ENCODE data around the gene PLA2G2F.

DNA sequence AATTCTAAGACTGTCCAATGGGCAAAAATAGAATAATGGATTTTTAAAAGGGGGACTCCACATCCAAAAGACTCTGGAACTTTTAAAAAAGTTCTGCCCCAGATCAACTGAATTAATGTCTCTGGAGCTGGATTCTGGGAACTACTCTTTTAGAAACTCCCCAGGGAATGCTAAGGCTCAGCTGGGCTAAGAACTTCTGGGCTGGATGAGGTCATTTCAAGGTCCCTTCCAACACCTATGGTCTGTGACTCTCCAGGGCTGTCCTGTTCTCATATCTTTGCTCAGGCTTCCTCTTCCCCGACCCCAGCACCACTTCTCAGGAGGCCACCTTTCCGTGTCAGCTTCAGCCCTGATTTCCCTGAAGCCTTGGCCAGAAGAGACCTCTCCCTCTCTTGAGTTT, 60.7 kb downstream of the PLA2G2F start:
- TF ChIP-seq, protein P1, sequence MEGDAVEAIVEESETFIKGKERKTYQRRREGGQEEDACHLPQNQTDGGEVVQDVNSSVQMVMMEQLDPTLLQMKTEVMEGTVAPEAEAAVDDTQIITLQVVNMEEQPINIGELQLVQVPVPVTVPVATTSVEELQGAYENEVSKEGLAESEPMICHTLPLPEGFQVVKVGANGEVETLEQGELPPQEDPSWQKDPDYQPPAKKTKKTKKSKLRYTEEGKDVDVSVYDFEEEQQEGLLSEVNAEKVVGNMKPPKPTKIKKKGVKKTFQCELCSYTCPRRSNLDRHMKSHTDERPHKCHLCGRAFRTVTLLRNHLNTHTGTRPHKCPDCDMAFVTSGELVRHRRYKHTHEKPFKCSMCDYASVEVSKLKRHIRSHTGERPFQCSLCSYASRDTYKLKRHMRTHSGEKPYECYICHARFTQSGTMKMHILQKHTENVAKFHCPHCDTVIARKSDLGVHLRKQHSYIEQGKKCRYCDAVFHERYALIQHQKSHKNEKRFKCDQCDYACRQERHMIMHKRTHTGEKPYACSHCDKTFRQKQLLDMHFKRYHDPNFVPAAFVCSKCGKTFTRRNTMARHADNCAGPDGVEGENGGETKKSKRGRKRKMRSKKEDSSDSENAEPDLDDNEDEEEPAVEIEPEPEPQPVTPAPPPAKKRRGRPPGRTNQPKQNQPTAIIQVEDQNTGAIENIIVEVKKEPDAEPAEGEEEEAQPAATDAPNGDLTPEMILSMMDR (conservative IDR thresholded peaks at IDR 0.05; ENCODE audit: low read depth, low read length) = no peak
- TF ChIP-seq EZH2 (IDR thresholded peaks at IDR 0.05; ENCODE audit: borderline replicate concordance, low read depth, low read length, poor library complexity, severe bottlenecking) = no peak
